Liver (tissue), 3 donors: Measurements from ENCODE around the gene INPP5B.

Experiments used
- ATF3 ChIP-seq: IDR thresholded peaks from 2 replicates; pipeline ENCODE4 v1.6.1; 2016; ENCODE audit warnings: antibody characterized with exemption
- CTCF ChIP-seq: fragments of 150-350 bp; IDR thresholded peaks from 2 replicates; pipeline ENCODE4 v1.5.1; 2017; ENCODE audit warnings: improper control_type of control experiment, low read depth, low read length; ENCODE audit not compliant: missing input control
- RXRA ChIP-seq, 2 donors: IDR thresholded peaks; 2 replicates each; pipeline ENCODE4 v1.6.1; 2017 to 2018; ENCODE audit warnings: antibody characterized with exemption in 2 of 2, mild to moderate bottlenecking in 1 of 2
- SP1 ChIP-seq: IDR thresholded peaks from 2 replicates; pipeline ENCODE4 v1.6.1; 2018; ENCODE audit warnings: antibody characterized with exemption, mild to moderate bottlenecking
- TAF1 ChIP-seq: conservative IDR thresholded peaks from 2 replicates; pipeline ENCODE4 v1.6.1; 2016; ENCODE audit warnings: antibody characterized with exemption, mild to moderate bottlenecking
- YY1 ChIP-seq: IDR thresholded peaks from 2 replicates; pipeline ENCODE4 v1.6.1; 2016; ENCODE audit warnings: antibody characterized with exemption, mild to moderate bottlenecking
- donor health status: healthy.
- donor health status: healthy.

GRCh38 chr1:37947364-37947763 lies 511 bp upstream of the INPP5B start:
- TF ChIP-seq CTCF (no peak), ATF3 (no peak), RXRA (IDR thresholded peaks at IDR 0.05) (no peak), TAF1 (no peak), YY1 (no peak), SP1 (no peak)
